H1 (cell line): ENCODE measurements around the gene VPS35. TPM values are rescaled to one million over a fixed set of nuclear protein-coding genes. Genes with fewer than 3 reads are reported as not detected.

Experiments used
- CTCF ChIA-PET: fragments of 300-600 bp; sonication (Branson Sonifier 250); formaldehyde crosslinking; loops from one replicate; lab custom pipeline; 2021; ENCODE audit not compliant: partially characterized antibody; lab: Charles Lee
- POLR2A ChIA-PET: fragments of 300-600 bp; sonication (Branson Sonifier 250); formaldehyde crosslinking; loops from one replicate; lab custom pipeline; 2021; ENCODE audit warnings: inconsistent platforms; ENCODE audit not compliant: partially characterized antibody; lab: Charles Lee
- DNase-seq, 2 experiments: peaks; one replicate each; pipeline versions ENCODE4 v3.0.0 to v3.0.0-alpha.2; 2010 to 2022; ENCODE audit warnings: low spot score in 2 of 2, low read depth in 1 of 2, mixed read lengths in 1 of 2
- FAIRE-seq: peaks from 2 replicates; lab custom pipeline; 2011; peaks lifted over from hg19 to GRCh38; lab: Jason Lieb, UNC
- H2AFZ ChIP-seq: 2 replicates; pipeline ENCODE4 v1.8.1; 2012; ENCODE audit warnings: low read length, inconsistent platforms
- H2AK5ac ChIP-seq: 2 replicates; pipeline ENCODE4 v1.6.1; 2013; ENCODE audit warnings: low read depth, low read length
- H2BK120ac ChIP-seq: replicated peaks from 2 replicates; pipeline ENCODE3; 2013; ENCODE audit warnings: low read depth, low read length, inconsistent platforms
- H2BK12ac ChIP-seq: 2 replicates; pipeline ENCODE4 v1.6.1; 2013; ENCODE audit warnings: low read depth, low read length
- H2BK15ac ChIP-seq: 2 replicates; pipeline ENCODE4 v1.6.1; 2013; ENCODE audit warnings: low read length
- H2BK20ac ChIP-seq: 2 replicates; pipeline ENCODE4 v1.6.1; 2013; ENCODE audit warnings: low read length
- H2BK5ac ChIP-seq: 2 replicates; pipeline ENCODE4 v1.6.1; 2013; ENCODE audit warnings: low read depth, low read length
- H3K14ac ChIP-seq: 2 replicates; pipeline ENCODE4 v1.6.1; 2013; ENCODE audit warnings: inconsistent platforms; ENCODE audit not compliant: insufficient read length
- H3K18ac ChIP-seq: 2 replicates; pipeline ENCODE4 v1.6.1; 2013; ENCODE audit warnings: low read length; ENCODE audit errors: extremely low read depth
- H3K23ac ChIP-seq: 2 replicates; pipeline ENCODE4 v1.6.1; 2013; ENCODE audit warnings: inconsistent platforms; ENCODE audit not compliant: insufficient read length
- H3K23me2 ChIP-seq: 2 replicates; pipeline ENCODE4 v1.6.1; 2013; ENCODE audit warnings: low read depth, low read length
- H3K27ac ChIP-seq: 2 replicates; pipeline ENCODE4 v1.6.1; 2011; ENCODE audit warnings: low read depth, low read length, inconsistent platforms
- H3K27me3 ChIP-seq, 4 experiments: replicated peaks in 1 of 4; 1 replicate in 1 of 4; 2 replicates in 3 of 4; pipeline versions ENCODE4 v1.6.1 to v1.8.1; 2011 to 2013; ENCODE audit warnings: low read length in 3 of 4, mild to moderate bottlenecking in 3 of 4, inconsistent platforms in 2 of 4, mixed read lengths in 2 of 4, moderate library complexity in 1 of 4; ENCODE audit not compliant: control insufficient read depth in 3 of 4, insufficient read depth in 3 of 4; ENCODE audit errors: extremely low read depth in 1 of 4
- H3K36me3 ChIP-seq, 4 experiments: 2 replicates each; pipeline versions ENCODE4 v1.6.1 to v1.8.1; 2011 to 2013; ENCODE audit warnings: mild to moderate bottlenecking in 4 of 4, low read length in 3 of 4, moderate library complexity in 2 of 4, control low read depth in 1 of 4, inconsistent platforms in 1 of 4; ENCODE audit not compliant: insufficient read depth in 4 of 4, control insufficient read depth in 2 of 4
- H3K4ac ChIP-seq: replicated peaks from 2 replicates; pipeline ENCODE3; 2013; ENCODE audit warnings: low read length, low read depth, mixed read lengths, inconsistent platforms; ENCODE audit not compliant: insufficient read length
- H3K4me1 ChIP-seq, 4 experiments: replicated peaks in 1 of 4; 1 replicate in 1 of 4; 2 replicates in 3 of 4; pipeline versions ENCODE4 v1.6.1 to v1.8.1; 2011 to 2013; ENCODE audit warnings: low read length in 3 of 4, inconsistent platforms in 2 of 4, mixed read lengths in 1 of 4; ENCODE audit not compliant: insufficient read depth in 4 of 4, control insufficient read depth in 3 of 4
- H3K4me2 ChIP-seq, 2 experiments: 2 replicates each; pipeline versions ENCODE4 v1.6.1 to v1.8.1; 2011 to 2013; ENCODE audit warnings: low read depth in 2 of 2, low read length in 2 of 2, control low read depth in 1 of 2, inconsistent platforms in 1 of 2, mild to moderate bottlenecking in 1 of 2; ENCODE audit not compliant: insufficient read depth in 1 of 2
- H3K4me3 ChIP-seq, 4 experiments: fragments of 200-600, 300-600 bp in 1 of 4; sonication (generic), shearing (Covaris generic), sonication (Bioruptor Twin) in 1 of 4; 2 replicates each; pipeline versions ENCODE4 v1.5.1 to v1.8.1; 2011 to 2016; ENCODE audit warnings: low read length in 4 of 4, low read depth in 3 of 4, control low read depth in 2 of 4, inconsistent platforms in 2 of 4, mild to moderate bottlenecking in 2 of 4, mixed read lengths in 1 of 4, moderate library complexity in 1 of 4; ENCODE audit not compliant: insufficient read depth in 2 of 4; ENCODE audit errors: extremely low read depth in 1 of 4
- H3K56ac ChIP-seq: replicated peaks from 2 replicates; pipeline ENCODE3; 2013; ENCODE audit warnings: low read depth, mild to moderate bottlenecking, mixed read lengths, low read length, inconsistent platforms; ENCODE audit not compliant: insufficient read length
- H3K79me1 ChIP-seq: 2 replicates; pipeline ENCODE4 v1.6.1; 2013; ENCODE audit warnings: low read depth, low read length, control low read depth
- H3K79me2 ChIP-seq, 2 experiments: 2 replicates each; pipeline versions ENCODE4 v1.6.1 to v1.8.1; 2012 to 2013; ENCODE audit warnings: low read length in 2 of 2, mild to moderate bottlenecking in 2 of 2, inconsistent platforms in 1 of 2; ENCODE audit not compliant: insufficient read depth in 2 of 2, control insufficient read depth in 1 of 2
- H3K9ac ChIP-seq, 4 experiments: replicated peaks in 1 of 4; 1 replicate in 1 of 4; 2 replicates in 3 of 4; pipeline versions ENCODE4 v1.6.1 to v1.8.1; 2011 to 2013; ENCODE audit warnings: low read depth in 3 of 4, low read length in 3 of 4, control low read depth in 2 of 4, mild to moderate bottlenecking in 2 of 4, moderate library complexity in 2 of 4, inconsistent platforms in 1 of 4; ENCODE audit errors: extremely low read depth in 1 of 4
- H3K9me3 ChIP-seq, 2 experiments: 2 replicates each; pipeline versions ENCODE4 v1.6.1 to v1.8.1; 2012 to 2013; ENCODE audit warnings: mild to moderate bottlenecking in 2 of 2, moderate library complexity in 2 of 2, control low read depth in 1 of 2, inconsistent platforms in 1 of 2, low read depth in 1 of 2, low read length in 1 of 2, mixed read lengths in 1 of 2; ENCODE audit not compliant: insufficient read depth in 2 of 2
- H4K20me1 ChIP-seq, 2 experiments: replicated peaks in 1 of 2; 2 replicates each; pipeline versions ENCODE3 to v1.8.1; 2011 to 2013; ENCODE audit warnings: inconsistent platforms in 2 of 2, low read length in 2 of 2, mild to moderate bottlenecking in 1 of 2; ENCODE audit not compliant: insufficient read depth in 2 of 2, control insufficient read depth in 1 of 2
- H4K5ac ChIP-seq: 2 replicates; pipeline ENCODE4 v1.6.1; 2013; ENCODE audit warnings: low read length, low read depth, mixed read lengths, inconsistent platforms; ENCODE audit not compliant: insufficient read length
- H4K8ac ChIP-seq: 2 replicates; pipeline ENCODE4 v1.8.0; 2013; ENCODE audit warnings: mild to moderate bottlenecking, moderate library complexity, low read length, inconsistent platforms; ENCODE audit not compliant: insufficient read depth; ENCODE audit errors: extremely low read depth
- H4K91ac ChIP-seq: replicated peaks from 2 replicates; pipeline ENCODE3; 2013; ENCODE audit warnings: low read length, mixed read lengths, inconsistent platforms; ENCODE audit not compliant: insufficient read length
- CREB1 ChIP-seq: IDR thresholded peaks from 2 replicates; pipeline ENCODE4 v1.6.1; 2012; ENCODE audit warnings: inconsistent platforms
- HDAC6 ChIP-seq: IDR thresholded peaks from one replicate; pipeline ENCODE4 v1.7.1; 2012; ENCODE audit warnings: low read depth, mild to moderate bottlenecking, inconsistent platforms, low read length, moderate library complexity
- JUND ChIP-seq: IDR thresholded peaks from 2 replicates; pipeline ENCODE4 v1.6.1; 2011; ENCODE audit warnings: mild to moderate bottlenecking, improper control_type of control experiment, low read length
- KDM4A ChIP-seq: IDR thresholded peaks from one replicate; pipeline ENCODE4 v1.7.1; 2012; ENCODE audit warnings: low read depth, mild to moderate bottlenecking, moderate library complexity, low read length, inconsistent platforms; ENCODE audit not compliant: severe bottlenecking
- MAX ChIP-seq: IDR thresholded peaks from 2 replicates; pipeline ENCODE4 v1.6.1; 2012; ENCODE audit warnings: inconsistent platforms
- NANOG ChIP-seq: IDR thresholded peaks from 2 replicates; pipeline ENCODE4 v1.6.1; 2011; ENCODE audit warnings: low read length, low read depth, mild to moderate bottlenecking, inconsistent platforms; ENCODE audit not compliant: insufficient read depth, poor library complexity, severe bottlenecking
- RBBP5 ChIP-seq: IDR thresholded peaks from 2 replicates; pipeline ENCODE4 v1.7.1; 2012; ENCODE audit warnings: low read depth, mild to moderate bottlenecking, inconsistent platforms, low read length, moderate library complexity, borderline replicate concordance
- SIX5 ChIP-seq: IDR thresholded peaks from 2 replicates; pipeline ENCODE4 v1.6.1; 2011; ENCODE audit warnings: mild to moderate bottlenecking, low read depth, low read length
- SP1 ChIP-seq: IDR thresholded peaks from 2 replicates; pipeline ENCODE4 v1.6.1; 2011; ENCODE audit warnings: low read depth, low read length
- TBP ChIP-seq: IDR thresholded peaks from 2 replicates; pipeline ENCODE4 v1.6.1; 2011; ENCODE audit warnings: low read depth, low read length, improper control_type of control experiment
- TEAD4 ChIP-seq: IDR thresholded peaks from 2 replicates; pipeline ENCODE4 v1.6.1; 2012; ENCODE audit warnings: low read depth, low read length, inconsistent platforms, mixed read lengths
- WGBS, 2 experiments: shearing (Covaris generic) in 1 of 2; methylation state at CpG; one replicate each; pipeline versions ENCODE4 v1.1.6 to v1.1.7; 2013 to 2015; ENCODE audit warnings: low lambda C conversion rate in 2 of 2, mixed read lengths in 2 of 2, inconsistent platforms in 1 of 2, low coverage in 1 of 2, missing lambda C conversion rate in 1 of 2; ENCODE audit not compliant: insufficient replicate concordance in 2 of 2, insufficient coverage in 1 of 2, insufficient read length in 1 of 2; ENCODE audit errors: extremely low coverage in 1 of 2, missing lambda C conversion rate in 1 of 2; 5-methylcytosine and 5-hydroxymethylcytosine counted together
- polyA plus RNA-seq, 7 experiments: library from polyadenylated mRNA; depleted of rRNA in 3 of 7; stranded (reverse) in 5 of 7; unstranded in 2 of 7; fragments of >200 nt in 5 of 7; fragments of 200-250 nt in 2 of 7; gene quantifications; 1 replicate in 5 of 7; 2 replicates in 1 of 7; 4 replicates in 1 of 7; pipeline versions ENCODE4 v1.2.1 to v1.2.3, GENCODE V29; 2011 to 2013; ENCODE audit warnings: missing spikeins in 2 of 7, mixed read lengths in 2 of 7
- total RNA-seq: library from RNA; stranded (reverse); fragmentation: NEBNext Ultra II Directional; extraction: Animal tissue kit (Norgen Biotek cat#: 25700); gene quantifications from 2 replicates; pipeline ENCODE4 v1.2.1, GENCODE V29; 2021

VPS35 gene
- total and polyA plus RNA-seq, 2 of the 8 experiments (the other 6 are each of a cell fraction or from before 2014, with no cell fraction given) = 10.3 to 66.9 TPM

DNA sequence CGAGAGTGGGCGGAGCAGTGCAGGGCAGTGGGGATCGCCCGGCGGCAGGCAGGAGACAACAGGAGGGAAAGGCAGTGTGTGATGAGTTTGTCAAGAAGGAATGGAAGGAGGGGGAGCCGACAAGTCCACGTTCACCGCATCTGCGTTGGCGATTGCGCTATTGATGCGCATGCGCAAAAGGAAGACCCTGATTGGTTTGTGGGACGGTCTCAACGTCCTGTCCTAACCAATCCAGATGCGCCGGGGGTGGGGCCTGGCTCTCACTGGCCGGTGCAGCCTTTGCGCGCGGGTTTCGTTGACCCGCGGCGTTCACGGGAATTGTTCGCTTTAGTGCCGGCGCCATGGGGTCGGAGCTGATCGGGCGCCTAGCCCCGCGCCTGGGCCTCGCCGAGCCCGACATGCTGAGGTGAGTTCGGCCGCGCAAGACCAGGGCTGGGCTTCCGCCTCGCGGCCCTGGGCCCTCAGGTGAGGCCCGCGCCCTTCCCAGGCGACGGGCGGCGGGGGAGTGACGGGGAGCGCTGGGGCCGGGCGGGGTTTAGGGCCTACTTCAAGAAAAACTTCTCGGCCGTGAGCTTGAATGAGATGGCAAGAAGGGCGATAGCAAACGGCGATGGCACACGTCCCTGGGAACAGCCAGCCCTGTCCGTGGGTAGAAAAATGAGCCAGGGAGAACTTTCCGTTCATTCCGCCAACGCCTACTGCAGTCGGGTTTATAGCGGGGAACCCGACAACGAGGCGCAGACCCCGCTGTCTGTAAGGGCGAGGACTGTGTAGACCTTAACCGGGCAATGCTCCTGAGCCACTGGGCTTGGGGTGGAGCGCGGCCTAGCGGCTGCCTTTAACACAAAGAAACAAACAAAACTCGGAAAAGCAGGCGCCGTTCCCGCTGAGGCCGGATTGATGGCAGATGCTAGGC is 645 bp upstream of the VPS35 start, which contains the start of gene ORC6:
Gene ORC6, plus strand, starts transcription at position 295 of the 916 bp plus-strand sequence. Its CDS starts 47 bp downstream, at position 342.
- 2% methylated on average over 63 of the region's 79 CpGs; no CpG with 5 or more reads in 1 of the 2 experiments for WGBS, 2 experiments
- CTCF ChIA-PET = interaction anchor here (1.0 to 3.7 kb wide), 7 partner anchors 10 to 111 kb away, joined by 3 to 19 read pairs (median 6); no protein-coding TSS in a partner anchor
- Histone ChIP-seq H3K79me2 (peaks cover 26 to 72% of the 10 kb centered on the region in 2 experiments), H3K36me3 (peaks cover 7 to 28% (median 19%) of the 10 kb centered on the region in 4 experiments), H3K4me3 (peak within 1 kb of the TSS; percentile 88 to 96 (median 92)), H3K23ac (no peak within 1 kb of the TSS), H2AFZ (peak within 1 kb of the TSS; percentile 98), H3K56ac (peak within 1 kb of the TSS; percentile 98), H3K79me1 (no peaks in the 10 kb centered on the region; the same call in 1 of the 2 replicates), H3K9ac (peak within 1 kb of the TSS; percentile 95 to 98 (median 96)), H3K18ac (peak within 1 kb of the TSS; percentile 96), H2BK120ac (peak within 1 kb of the TSS; percentile 99), H4K20me1 (peaks cover 23 to 25% of the 10 kb centered on the region in 2 experiments), H2BK12ac (peak within 1 kb of the TSS; percentile 98), H2BK20ac (no peak within 1 kb of the TSS), H2BK5ac (peak within 1 kb of the TSS; percentile 96), H3K14ac (peak within 1 kb of the TSS; percentile 100), H3K23me2 (peaks cover 13% of the 10 kb centered on the region), H3K9me3 (no peaks in the 10 kb centered on the region), H2AK5ac (no peak within 1 kb of the TSS), H3K27me3 (no peaks in the 10 kb centered on the region), H4K5ac (peak within 1 kb of the TSS; percentile 100), H4K8ac (peak within 1 kb of the TSS; percentile 99), H3K27ac (peak within 1 kb of the TSS; percentile 89), H4K91ac (peak within 1 kb of the TSS; percentile 100), H3K4ac (peak within 1 kb of the TSS; percentile 100), H2BK15ac (peak within 1 kb of the TSS; percentile 54), H3K4me2 (peak within 1 kb of the TSS; percentile 76 to 96), H3K4me1 (peaks cover 2 to 13% (median 5%) of the 10 kb centered on the region in 4 experiments; a peak in 5 of 7 replicates)
- peak; percentile 81 to 97 for DNase-seq
- peak; percentile 50 for FAIRE-seq
- POLR2A ChIA-PET = interaction anchor here (0.6 to 1.9 kb wide), 15 partner anchors 8 to 240 kb away, joined by 3 to 10 read pairs (median 3); partner anchors contain the start of gene GPT2
- no peak for TF ChIP-seq HDAC6
- no peak for TF ChIP-seq TEAD4
- TF ChIP-seq SP1 = peak; percentile 90
- TF ChIP-seq MAX = peak; percentile 22
- TF ChIP-seq KDM4A = peak; percentile 15
- TF ChIP-seq CREB1 = peak; percentile 51
- TF ChIP-seq TBP = peak; percentile 90
- TF ChIP-seq SIX5 = no peak
- TF ChIP-seq JUND = no peak
- no peak for TF ChIP-seq NANOG
- TF ChIP-seq RBBP5 = 0 out of 2 replicates have a peak, but pooled peaks have one; percentile 47
